HCT116 (cell line): Measurements from ENCODE around the gene ZNF605.

Source experiments
- CBX3 ChIP-seq: IDR thresholded peaks from 2 replicates; pipeline ENCODE4 v1.6.1; 2012; ENCODE audit warnings: low read depth
- CTCF ChIP-seq, 3 experiments: fragments of 200-600 bp in 1 of 3; sonication (generic) in 1 of 3; IDR thresholded peaks in 2 of 3; conservative IDR thresholded peaks in 1 of 3; 2 replicates each; pipeline ENCODE4 v1.5.1; 2012 to 2017; ENCODE audit warnings: low read depth in 2 of 3, low read length in 2 of 3, antibody characterized with exemption in 1 of 3, borderline replicate concordance in 1 of 3, control low read depth in 1 of 3, mild to moderate bottlenecking in 1 of 3, mixed read lengths in 1 of 3, mixed run types in 1 of 3, moderate library complexity in 1 of 3; ENCODE audit not compliant: insufficient read depth in 1 of 3
- EZH2 ChIP-seq: fragments of 200-600 bp; sonication (generic); IDR thresholded peaks from 2 replicates; pipeline ENCODE4 v1.6.1; 2017; ENCODE audit warnings: antibody characterized with exemption, mixed run types
- FOSL1 ChIP-seq: IDR thresholded peaks from 2 replicates; pipeline ENCODE4 v1.6.1; 2012; ENCODE audit warnings: low read depth
- MAX ChIP-seq: IDR thresholded peaks from 2 replicates; pipeline ENCODE4 v1.6.1; 2012
- POLR2A ChIP-seq: IDR thresholded peaks from 2 replicates; pipeline ENCODE4 v1.7.0; 2011; ENCODE audit warnings: borderline replicate concordance; ENCODE audit not compliant: insufficient read depth, insufficient read length; ENCODE audit errors: extremely low read depth
- POLR2AphosphoS5 ChIP-seq: IDR thresholded peaks from 2 replicates; pipeline ENCODE4 v1.6.1; 2011; ENCODE audit warnings: mild to moderate bottlenecking, low read depth, low read length, moderate library complexity
- TCF7L2 ChIP-seq: IDR thresholded peaks from 2 replicates; pipeline ENCODE4 v1.7.0; 2011; ENCODE audit warnings: borderline replicate concordance, inconsistent platforms; ENCODE audit not compliant: insufficient read depth, insufficient read length; ENCODE audit errors: extremely low read depth

GRCh38 chr12:132998741-132999140 is 42.6 kb upstream of the ZNF605 start:
- no peak for TF ChIP-seq TCF7L2
- TF ChIP-seq CTCF (IDR thresholded peaks at IDR 0.05 in 2 of 3, conservative IDR thresholded peaks at IDR 0.05 in 1 of 3; ENCODE audit: borderline replicate concordance in 1 of 3, insufficient read depth in 1 of 3, low read depth in 2 of 3, low read length in 2 of 3), result no peak
- no peak for TF ChIP-seq EZH2
- TF ChIP-seq POLR2A, result no peak
- TF ChIP-seq CBX3, result no peak
- no peak for TF ChIP-seq FOSL1
- no peak for TF ChIP-seq MAX
- TF ChIP-seq POLR2AphosphoS5, result no peak
